ENCODE measurements around the gene TMEM165. TPM values are rescaled to one million over a fixed set of nuclear protein-coding genes. Genes with fewer than 3 reads are reported as not detected.

TMEM165 gene
- total RNA-seq, 3 donors from 2014 or later = 165 to 386 (median 204) TPM

DNA sequence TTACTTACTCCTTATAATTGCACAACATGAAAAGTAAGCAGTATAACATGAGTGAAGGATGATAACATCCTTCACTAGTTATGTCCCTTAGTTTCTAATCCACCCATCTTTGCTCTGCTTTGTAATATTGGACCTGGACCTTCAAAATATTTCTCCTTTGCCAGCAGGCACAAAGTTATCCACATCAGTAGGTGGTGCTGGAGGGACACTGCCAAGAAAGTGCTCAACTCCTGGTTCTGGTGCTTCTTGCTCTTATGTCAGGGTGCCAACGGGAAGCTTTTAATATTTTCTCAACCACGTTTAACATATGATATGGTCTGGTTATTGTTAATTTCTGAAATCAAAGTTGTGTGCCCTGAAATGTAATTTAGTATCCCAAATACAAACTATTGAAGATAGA is 49.1 kb downstream of the TMEM165 start:
- no peak for DNase-seq (ENCODE audit: low spot score in 2 of 2)
- intact Hi-C loops (cut with DNase I; ENCODE audit: low total_unique reads) = loop anchor here (5.0 kb wide), 1 partner anchor 192 kb away; the partner anchor contains the start of gene NMU
- no peaks in the 10 kb centered on the region for H3K36me3 ChIP-seq

DNA sequence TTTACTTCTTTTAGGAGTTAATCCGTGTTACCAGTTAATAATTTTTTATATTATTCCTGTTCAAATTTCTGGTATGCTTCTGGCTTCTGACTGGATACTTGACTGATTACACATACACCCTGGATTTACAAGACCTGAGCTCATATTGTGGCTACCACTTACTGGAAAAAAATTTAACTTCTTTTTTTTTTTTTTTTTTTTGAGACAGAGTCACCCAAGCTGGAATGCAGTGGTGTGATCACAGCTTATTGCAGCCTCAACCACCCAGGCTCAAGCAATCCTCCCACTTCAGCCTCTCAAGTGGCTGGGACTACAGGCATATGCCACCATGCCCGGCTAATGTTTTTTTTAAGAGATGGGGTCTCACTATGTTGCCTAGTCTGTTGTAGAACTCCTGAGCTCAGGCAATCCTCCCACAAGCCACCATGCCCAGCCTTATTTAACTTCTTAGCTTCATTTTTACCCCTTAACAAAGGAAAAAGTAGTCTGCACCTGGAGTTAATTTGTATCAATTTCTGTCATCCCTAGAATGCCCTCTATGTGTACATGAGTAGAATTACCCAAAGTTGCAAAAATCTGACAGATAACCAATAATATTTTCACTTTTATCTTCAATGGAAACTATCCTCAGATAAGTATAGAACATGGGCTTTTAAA is 50.3 kb downstream of the TMEM165 start:
- Histone ChIP-seq H3K4me3 (no peak overlapping the region), H3K4me1 (no peaks in the 10 kb centered on the region), H3K27me3 (no peaks in the 10 kb centered on the region), H3K27ac (no peak overlapping the region), H3K9me3 (no peaks in the 10 kb centered on the region), H3K36me3 (no peaks in the 10 kb centered on the region)
- DNase-seq (ENCODE audit: low spot score in 2 of 2) = no peak
- TF ChIP-seq, protein P1, sequence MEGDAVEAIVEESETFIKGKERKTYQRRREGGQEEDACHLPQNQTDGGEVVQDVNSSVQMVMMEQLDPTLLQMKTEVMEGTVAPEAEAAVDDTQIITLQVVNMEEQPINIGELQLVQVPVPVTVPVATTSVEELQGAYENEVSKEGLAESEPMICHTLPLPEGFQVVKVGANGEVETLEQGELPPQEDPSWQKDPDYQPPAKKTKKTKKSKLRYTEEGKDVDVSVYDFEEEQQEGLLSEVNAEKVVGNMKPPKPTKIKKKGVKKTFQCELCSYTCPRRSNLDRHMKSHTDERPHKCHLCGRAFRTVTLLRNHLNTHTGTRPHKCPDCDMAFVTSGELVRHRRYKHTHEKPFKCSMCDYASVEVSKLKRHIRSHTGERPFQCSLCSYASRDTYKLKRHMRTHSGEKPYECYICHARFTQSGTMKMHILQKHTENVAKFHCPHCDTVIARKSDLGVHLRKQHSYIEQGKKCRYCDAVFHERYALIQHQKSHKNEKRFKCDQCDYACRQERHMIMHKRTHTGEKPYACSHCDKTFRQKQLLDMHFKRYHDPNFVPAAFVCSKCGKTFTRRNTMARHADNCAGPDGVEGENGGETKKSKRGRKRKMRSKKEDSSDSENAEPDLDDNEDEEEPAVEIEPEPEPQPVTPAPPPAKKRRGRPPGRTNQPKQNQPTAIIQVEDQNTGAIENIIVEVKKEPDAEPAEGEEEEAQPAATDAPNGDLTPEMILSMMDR (IDR thresholded peaks at IDR 0.05) = no peak
- TF ChIP-seq POLR2A (IDR thresholded peaks at IDR 0.05) (no peak), POLR2AphosphoS5 (IDR thresholded peaks at IDR 0.05) (no peak)
- intact Hi-C loops (cut with DNase I; ENCODE audit: low total_unique reads) = no loop called here

More for the DNA sequence above, 49.1 kb downstream of the TMEM165 start:
- Histone ChIP-seq H3K9me3 (no peaks in the 10 kb centered on the region), H3K4me1 (no peaks in the 10 kb centered on the region), H3K27me3 (no peaks in the 10 kb centered on the region), H3K4me3 (no peak overlapping the region), H3K27ac (no peak overlapping the region)
- no peak for TF ChIP-seq POLR2A (IDR thresholded peaks at IDR 0.05)
- TF ChIP-seq, protein P1 (IDR thresholded peaks at IDR 0.05) = no peak
- no peak for TF ChIP-seq POLR2AphosphoS5 (IDR thresholded peaks at IDR 0.05)

DNA sequence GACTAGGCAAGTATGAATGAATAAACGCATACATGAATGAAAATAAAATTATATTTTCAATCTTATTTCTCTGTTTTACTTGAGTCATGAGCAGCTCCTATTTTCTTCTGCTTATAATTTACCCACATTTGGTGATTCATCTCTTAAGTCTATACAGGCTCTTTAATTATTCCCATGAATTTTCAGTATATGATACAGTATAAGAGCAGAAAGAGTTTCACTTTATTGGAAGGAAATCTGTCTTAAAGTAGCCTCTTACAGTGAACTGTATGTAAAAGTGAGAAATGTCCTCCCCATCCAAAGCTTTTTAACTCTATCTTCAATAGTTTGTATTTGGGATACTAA is 50.8 kb downstream of the TMEM165 start:
- H3K36me3 ChIP-seq = no peaks in the 10 kb centered on the region
- no peak for TF ChIP-seq POLR2A (IDR thresholded peaks at IDR 0.05)
- TF ChIP-seq, protein P1 (IDR thresholded peaks at IDR 0.05) = no peak
- no peak for TF ChIP-seq POLR2AphosphoS5 (IDR thresholded peaks at IDR 0.05)
- no peak overlapping the region for H3K27ac ChIP-seq
- no peaks in the 10 kb centered on the region for H3K27me3 ChIP-seq
- intact Hi-C loops (cut with DNase I; ENCODE audit: low total_unique reads) = no loop called here
- no peaks in the 10 kb centered on the region for H3K9me3 ChIP-seq
- H3K4me3 ChIP-seq = no peak overlapping the region
- DNase-seq (ENCODE audit: low spot score in 2 of 2) = no peak
- no peaks in the 10 kb centered on the region for H3K4me1 ChIP-seq

DNA sequence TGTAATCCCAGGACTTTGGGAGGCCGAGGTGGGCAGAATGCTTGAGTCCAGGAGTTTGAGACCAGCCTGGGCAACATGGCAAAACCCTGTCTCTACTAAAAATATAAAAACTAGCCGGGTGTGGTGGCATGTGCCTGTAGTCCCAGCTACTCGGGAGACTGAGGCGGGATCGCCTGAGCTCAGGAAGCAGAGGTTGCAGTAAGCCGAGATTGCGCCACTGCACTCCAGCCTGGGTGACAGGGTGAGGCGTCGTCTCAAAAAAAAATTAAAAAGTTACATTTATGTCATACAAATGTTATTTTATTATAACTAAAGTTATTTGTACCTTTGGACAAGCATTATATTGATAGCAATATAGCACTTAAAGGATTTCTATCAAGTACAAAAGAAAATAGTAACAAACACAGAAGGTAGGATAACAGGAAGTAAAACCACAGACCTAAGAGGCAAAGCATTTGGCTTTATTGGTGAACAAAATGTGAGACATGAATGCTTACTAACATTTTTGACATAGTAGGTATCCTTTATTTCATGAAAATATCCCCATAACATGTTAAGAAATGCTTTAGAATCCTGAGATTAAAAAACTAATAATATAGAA is 51.5 kb downstream of the TMEM165 start:
- intact Hi-C loops (cut with DNase I; ENCODE audit: low total_unique reads) = no loop called here
- TF ChIP-seq POLR2A (IDR thresholded peaks at IDR 0.05) = no peak
- TF ChIP-seq, protein P1 (IDR thresholded peaks at IDR 0.05) = no peak
- TF ChIP-seq POLR2AphosphoS5 (IDR thresholded peaks at IDR 0.05) = no peak
- Histone ChIP-seq H3K27me3 (no peaks in the 10 kb centered on the region), H3K4me1 (no peaks in the 10 kb centered on the region), H3K4me3 (no peak overlapping the region), H3K36me3 (no peaks in the 10 kb centered on the region), H3K27ac (no peak overlapping the region), H3K9me3 (no peaks in the 10 kb centered on the region)
- DNase-seq (ENCODE audit: low spot score in 2 of 2) = no peak

DNA sequence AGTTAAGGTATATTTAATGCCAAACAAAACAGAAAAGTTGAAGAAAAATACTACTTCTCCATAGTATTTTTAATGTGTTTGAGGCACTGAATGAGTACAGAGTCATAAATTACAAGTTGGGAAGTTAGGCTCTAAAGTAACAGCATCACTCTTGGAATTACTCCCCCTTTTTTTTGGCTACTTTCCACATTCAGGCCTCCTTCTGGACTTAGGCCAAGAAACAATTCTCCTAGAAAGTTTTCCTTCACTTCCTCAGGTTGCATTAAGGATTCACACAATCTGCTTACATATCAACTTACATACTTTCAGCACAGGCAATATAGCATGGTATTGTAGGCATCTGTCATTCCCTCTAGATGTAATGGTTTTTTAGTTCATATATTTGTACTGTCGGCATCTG is 52.1 kb downstream of the TMEM165 start:
- intact Hi-C loops (cut with DNase I; ENCODE audit: low total_unique reads) = no loop called here
- TF ChIP-seq, protein P1 (IDR thresholded peaks at IDR 0.05) = no peak
- no peak for TF ChIP-seq POLR2A (IDR thresholded peaks at IDR 0.05)
- no peak for TF ChIP-seq POLR2AphosphoS5 (IDR thresholded peaks at IDR 0.05)
- no peak for DNase-seq (ENCODE audit: low spot score in 2 of 2)
- Histone ChIP-seq H3K9me3 (no peaks in the 10 kb centered on the region), H3K36me3 (no peaks in the 10 kb centered on the region), H3K27me3 (no peaks in the 10 kb centered on the region), H3K4me3 (no peak overlapping the region), H3K4me1 (no peaks in the 10 kb centered on the region), H3K27ac (no peak overlapping the region)
